ENCODE measurements around the gene MAP3K5.

- TF ChIP-seq POLR2A (IDR thresholded peaks at IDR 0.05) (no peak), CTCF (IDR thresholded peaks at IDR 0.05) (no peak), EP300 (IDR thresholded peaks at IDR 0.05) (no peak)
Observed at GRCh38 chr6:136548582-136549299, 243.5 kb downstream of the MAP3K5 start.

All from sigmoid colon (tissue), 4 donors.